ENCODE results near the gene RC3H1.
"Not testable (repeated sequence)": the region's sequence is repeated elsewhere in the genome, so short reads cannot be mapped to it uniquely, and the experiment has no call there.

RC3H1 gene

DNA sequence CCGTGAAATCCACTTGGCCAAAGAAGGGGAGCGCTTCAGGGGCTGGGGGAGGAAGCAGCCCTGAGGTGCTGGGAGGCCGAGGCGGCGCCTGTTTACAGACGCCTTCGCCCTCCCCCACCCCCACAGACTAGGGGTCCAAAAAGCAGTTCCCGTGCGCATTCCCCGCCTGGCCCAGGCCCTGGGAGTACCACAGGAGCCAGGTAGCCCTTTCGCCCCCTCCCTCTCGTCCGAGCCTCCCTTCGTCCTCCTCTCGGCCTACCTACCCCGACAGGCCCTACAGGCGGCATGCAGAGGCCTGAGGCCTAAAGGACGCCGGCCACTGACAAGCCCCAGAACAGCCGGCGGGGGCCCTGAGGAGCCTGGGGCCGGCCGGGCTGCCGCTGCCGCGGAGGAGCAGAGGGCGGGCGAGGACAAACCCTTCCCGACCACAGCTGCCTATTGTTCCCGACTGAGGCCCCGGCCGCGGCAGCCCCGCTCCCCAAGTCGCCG, 522 bp downstream of the RC3H1 start:
- no peak for DNase-seq (ENCODE audit: low read depth)

DNA sequence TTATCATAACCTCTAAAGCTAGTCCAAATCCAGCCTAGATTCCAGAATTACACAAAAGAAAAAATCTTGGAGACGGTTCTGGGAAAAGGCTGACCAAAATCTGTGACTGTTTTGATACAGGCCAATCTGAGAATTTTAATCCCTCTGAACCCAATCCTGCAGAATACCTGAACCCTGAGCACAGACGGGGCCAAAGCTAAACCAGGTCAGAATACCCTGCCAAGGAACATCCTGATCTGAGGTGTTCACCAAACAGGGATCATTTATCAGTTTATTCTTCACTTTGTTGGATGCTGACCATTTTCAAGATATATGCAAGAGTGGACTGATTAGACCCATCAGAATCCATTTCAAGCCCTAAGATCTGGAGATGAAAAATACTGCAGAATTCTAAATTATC, 3.6 kb downstream of the RC3H1 start:
- DNase-seq (ENCODE audit: low read depth), result no peak

DNA sequence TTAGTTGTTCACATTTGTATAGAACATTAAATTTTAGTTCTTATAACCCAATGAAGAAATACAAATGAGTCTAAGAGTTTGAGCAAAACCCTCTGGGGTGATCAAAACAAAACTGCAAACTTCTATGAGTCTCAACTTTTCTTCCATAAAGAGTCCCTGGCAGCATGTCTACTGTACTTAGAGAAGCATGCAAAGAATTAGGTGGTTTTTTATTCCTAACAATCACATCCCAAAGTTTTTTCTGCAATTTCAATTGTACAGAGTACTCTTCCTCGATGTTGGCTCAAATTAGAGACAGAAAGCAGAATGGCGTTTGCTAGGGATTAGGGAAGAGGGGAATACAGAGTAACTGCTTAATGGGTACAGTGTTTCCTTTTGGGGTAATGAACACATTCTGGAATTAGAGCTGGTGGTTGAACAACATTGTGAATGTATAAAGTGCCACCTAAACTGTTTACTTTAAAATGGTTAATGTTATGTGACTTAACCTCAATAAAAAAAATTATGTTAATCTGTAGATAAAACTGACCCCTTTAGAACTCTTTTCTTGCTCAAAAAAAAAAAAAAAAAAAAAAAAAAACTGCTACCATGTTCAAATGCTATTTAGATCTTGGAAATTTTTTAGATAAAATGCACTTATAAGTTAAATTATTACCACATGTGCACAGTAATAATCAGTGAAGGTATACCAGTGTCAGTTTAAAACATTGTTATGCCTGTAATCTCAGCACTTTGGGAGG, 4.8 kb downstream of the RC3H1 start:
- DNase-seq (ENCODE audit: low read depth), result no peak

DNA sequence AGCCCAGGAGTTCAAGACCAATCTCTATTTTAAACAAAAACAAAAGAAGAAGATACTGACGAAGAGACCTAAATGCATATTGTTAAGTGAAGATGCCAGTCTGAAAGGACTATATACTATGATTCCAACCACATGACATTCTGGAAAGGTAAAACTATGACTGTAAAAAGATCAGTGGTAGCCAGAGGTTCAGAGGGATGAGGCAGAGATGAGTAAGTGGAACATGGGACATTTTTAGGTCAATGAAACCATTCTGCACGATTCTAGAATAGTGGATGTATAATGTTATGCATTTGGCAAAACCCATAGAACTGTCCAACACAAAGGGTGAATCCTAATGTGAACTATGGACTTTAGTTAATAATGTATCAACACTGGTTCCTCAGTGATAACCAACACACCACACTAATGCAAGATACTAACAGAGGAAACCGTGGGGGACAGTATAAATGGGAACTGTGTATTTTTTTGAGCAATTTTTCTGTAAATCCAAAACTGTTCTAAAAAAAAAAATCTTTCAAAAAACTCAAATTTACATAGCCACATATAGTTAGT, 8.2 kb downstream of the RC3H1 start:
- DNase-seq (ENCODE audit: low read depth), result no peak

DNA sequence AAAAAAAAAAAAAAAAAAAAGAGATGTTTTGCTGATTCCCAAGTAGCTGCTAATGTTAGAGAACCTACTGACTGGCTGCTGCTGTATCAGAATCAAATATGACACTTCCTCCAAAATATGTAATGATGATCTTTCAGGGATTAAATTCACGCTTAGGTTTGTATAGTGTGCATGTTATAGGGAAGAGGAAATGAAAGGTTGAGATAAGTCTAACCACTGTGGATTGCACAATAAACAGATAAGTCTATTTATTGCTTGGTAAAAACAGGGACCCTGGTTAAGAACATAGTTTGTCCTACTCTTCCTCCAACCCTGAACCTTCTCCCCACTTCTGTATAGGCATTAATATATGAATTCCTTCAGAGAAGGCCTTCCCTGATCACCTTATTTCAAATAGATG, 13.2 kb downstream of the RC3H1 start:
- no peak for DNase-seq (ENCODE audit: low read depth)

DNA sequence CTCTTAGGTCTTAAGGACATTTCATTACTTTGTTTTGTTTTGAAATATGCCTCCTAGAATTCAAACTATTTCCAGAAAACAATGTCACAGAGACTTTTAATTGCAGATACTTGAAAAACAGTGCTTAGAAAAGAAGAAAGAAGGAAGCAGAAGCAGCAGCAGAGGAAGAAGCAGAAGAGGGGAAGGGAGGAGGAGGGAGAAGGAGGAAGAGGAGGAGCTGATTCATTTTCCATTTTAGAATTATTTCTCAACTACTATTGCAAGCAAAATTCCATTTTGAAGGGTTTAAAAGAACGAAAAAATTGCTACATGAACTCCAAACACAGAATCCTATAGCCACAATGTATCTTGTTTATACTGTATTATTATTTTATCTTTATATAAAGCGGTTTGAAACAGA, 13.9 kb downstream of the RC3H1 start:
- DNase-seq (ENCODE audit: low read depth), result no peak

DNA sequence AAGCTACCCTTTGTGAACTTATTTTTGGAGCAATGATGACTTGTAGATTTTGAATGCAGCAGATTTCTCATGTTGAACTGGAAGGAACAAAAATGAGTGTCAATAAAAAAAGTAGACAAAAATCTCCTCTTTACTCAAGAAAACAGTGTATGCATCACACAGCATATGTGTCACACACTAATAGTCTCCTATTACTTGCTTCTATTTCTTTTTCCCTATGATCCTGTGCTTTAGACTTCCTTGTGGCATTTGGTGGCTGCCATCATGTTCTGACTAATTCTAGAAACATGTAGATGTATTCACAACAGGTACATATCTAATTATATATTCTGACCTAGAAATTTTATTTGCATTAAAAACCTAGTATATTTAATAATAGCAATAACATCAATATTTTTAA, 14.3 kb downstream of the RC3H1 start:
- DNase-seq (ENCODE audit: low read depth), result no peak

DNA sequence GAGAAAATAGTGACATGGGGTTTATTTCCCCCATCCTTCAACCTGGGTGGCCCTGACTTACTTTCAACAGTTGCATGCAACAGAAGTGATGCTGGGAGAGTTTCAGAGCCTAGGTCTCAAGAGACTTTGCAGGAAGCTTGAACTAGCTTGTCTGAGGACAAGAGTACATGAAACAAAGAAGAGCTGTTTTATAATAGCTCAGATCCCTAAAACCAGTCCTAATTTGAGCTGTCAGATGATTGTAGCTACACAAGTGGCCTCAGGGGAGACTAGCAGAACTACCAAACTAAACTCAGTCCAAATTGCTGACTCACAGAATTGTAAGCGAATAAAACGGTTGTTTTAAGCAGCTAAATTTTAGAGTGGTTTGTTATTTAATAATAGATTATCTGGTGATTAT, 17.1 kb downstream of the RC3H1 start:
- DNase-seq (ENCODE audit: low read depth), result no peak

DNA sequence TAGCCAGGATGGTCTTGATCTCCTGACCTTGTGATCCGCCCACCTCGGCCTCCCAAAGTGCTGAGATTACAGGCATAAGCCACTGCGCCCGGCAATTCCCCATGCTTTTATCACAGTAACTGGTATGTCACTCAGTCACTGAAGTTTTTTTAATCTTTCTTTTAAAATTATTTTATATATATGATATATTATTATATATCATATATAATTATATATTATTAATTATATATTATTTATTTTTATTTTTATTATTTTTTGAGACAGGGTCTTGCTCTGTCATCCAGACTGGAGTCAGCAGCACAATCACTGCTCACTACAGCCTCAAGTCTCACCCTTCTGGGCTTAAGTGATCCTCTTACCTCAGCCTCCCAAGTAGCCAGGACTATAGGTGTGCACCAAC, 18.3 kb downstream of the RC3H1 start:
- DNase-seq (ENCODE audit: low read depth), result no peak

DNA sequence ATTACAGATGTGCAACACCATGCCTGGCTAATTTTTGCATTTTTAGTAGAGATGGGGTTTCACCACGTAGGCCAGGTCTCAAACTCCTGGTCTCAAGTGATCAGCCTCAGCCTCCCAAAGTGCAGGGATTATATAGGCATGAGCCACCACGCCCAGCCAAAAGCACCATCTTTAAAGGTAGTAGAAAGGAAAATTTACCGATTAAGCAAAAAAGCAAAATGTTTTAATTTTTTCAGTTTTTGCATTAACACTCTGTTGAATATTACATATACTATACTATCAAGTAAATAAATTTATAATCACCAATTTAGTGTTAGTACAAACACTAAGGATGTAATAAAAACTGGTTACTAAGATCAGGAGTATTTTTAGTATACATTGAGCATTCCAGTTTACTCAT, 20.6 kb downstream of the RC3H1 start:
- DNase-seq (ENCODE audit: low read depth), result no peak

DNA sequence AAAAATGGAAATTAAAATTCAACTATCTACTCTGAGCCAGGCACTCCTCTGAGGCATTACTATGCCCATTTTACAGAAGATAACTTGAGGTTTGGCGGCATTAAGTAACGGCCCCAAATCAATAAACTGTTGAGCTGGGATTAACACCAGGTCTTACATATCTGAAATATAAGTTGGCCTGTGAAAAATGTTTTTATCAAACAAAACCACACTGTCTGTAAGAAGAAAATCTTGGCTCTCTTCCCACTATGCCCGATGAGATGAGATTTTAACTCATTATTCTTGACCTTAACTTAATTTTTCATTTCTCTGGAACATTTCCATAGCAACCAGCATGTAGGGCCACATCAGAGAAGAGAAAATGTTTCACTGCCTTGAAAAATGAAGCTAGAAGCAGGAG, 21.8 kb downstream of the RC3H1 start:
- DNase-seq (ENCODE audit: low read depth), result no peak

DNA sequence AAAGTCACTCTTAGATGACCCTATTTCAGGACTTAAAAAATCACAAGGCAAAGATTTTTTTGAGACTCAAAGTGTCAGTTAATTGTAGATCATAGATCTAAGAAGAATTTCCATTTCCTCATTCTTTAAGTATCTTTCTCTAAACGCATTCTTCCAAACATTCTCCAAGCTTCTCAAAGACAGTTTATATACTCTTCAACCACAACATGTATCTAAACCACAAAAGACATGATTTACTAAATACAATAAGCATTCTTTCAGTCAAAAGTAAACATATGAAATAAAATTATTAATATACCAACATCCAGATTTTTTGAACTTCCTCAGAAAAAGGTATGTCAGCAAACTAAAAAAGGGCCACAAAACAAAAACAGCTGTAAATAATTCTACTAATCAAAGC, 24.4 kb downstream of the RC3H1 start:
- DNase-seq (ENCODE audit: low read depth), result no peak

DNA sequence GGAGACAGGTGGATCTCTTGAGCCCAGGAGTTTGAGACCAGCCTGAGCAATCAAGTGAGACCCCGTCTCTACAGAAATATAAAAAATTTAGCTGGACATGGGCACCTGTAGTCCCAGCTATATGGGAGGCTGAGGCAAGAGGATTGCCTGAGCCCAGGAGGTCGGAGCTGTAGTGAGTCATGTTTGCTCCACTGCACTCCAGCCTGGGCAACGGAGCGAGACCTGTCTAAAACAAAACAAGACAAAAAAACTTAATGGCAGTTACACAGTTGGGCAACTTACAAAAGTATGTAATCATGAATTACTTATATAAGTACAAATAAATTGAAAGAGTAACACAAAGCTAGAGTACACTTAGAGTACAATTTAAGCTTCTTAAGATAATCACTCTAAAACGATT, 25.2 kb downstream of the RC3H1 start:
- no peak for DNase-seq (ENCODE audit: low read depth)

DNA sequence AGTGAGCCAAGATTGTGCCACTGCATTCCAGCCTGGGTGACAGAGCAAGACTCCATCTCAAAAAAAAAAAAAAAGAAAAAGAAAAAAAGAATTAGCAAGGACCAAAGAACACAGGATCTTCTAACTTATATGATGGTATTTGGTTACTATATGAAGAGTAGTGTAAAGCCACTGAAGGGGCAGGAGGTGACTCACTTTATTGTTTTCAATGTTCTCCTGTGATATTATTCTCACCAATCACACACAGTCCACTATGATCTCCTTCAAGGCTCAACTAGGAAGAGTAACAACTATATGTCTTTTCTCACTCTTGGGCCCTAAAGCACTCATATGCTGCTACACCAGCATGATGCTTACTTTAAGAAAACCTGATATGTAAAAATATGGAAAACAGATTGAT, 26.7 kb downstream of the RC3H1 start:
- no peak for DNase-seq (ENCODE audit: low read depth)

DNA sequence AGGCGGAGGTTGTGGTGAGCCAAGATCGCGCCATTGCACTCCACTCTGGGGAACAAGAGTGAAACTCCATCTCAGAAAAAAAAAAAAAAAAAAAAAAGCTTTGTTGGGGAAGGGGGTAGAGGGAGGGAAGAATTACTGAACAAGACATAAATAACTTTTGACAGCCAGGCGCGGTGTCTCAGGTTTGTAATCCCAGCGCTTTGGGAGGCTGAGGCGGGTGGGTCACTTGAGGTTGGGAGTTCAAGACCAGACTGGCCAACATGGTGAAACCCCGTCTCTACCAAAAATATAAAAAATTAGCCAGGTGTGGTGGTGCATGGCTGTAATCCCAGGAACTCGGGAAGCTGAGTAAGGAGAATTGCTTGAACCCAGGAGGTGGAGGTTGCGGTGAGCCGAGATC, 28.2 kb downstream of the RC3H1 start:
- DNase-seq (ENCODE audit: low read depth), result not testable (repeated sequence)

DNA sequence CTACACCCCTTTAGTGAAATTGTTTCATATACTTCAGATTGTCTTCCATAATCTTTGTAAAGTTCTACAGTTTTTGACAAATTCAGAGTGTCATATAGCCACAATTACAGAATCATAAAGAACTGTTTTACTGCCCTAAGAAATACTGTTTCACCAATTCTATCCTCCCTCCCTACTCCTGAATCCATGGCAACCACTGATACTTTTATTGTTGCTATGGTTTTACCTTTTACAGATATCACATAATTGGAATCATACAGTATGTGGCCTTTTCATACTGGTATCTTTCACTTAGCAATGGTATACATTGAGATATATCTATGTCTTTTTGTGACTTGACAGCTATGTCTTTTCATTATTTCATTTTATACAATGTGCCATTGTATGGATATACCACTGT, 34.1 kb downstream of the RC3H1 start:
- no peak for DNase-seq (ENCODE audit: low read depth)

DNA sequence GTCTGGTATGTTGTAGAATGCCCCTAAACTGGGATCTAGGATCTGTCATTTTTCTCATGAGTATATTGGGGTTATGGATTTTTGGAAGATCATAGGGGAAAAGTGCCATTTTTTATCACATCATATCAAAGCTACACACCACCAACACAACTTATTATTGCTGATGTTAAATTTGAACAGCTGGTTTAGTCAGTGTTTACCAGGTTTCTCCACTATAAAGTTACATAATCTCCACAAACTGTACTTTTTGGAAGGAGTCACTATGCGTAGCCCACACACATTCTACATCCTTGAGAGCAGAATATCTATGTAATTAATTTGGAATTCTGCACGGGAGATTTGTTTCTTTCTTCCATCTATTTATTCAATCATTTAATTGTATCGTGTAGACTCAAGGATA, 35.2 kb downstream of the RC3H1 start:
- no peak for DNase-seq (ENCODE audit: low read depth)

DNA sequence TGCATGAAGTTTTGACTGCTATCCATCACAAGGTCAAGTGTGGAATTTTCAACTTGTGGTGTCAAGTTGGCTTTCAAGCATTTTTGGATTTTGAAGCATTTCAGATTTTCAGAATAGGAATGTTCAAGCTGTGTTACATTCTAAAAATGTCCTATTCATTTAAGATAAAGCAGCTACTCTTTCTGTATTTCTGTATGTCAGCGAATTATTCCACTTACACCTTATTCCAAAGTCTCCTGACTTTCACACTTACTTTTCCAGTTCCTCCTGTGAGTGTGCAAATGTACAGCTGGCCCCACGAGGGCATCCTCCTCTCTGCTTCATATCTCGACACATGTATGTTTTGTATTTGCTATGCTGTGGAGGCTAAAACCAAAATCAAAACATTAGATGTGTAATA, 51.9 kb downstream of the RC3H1 start:
- no peak for DNase-seq (ENCODE audit: low read depth)

DNA sequence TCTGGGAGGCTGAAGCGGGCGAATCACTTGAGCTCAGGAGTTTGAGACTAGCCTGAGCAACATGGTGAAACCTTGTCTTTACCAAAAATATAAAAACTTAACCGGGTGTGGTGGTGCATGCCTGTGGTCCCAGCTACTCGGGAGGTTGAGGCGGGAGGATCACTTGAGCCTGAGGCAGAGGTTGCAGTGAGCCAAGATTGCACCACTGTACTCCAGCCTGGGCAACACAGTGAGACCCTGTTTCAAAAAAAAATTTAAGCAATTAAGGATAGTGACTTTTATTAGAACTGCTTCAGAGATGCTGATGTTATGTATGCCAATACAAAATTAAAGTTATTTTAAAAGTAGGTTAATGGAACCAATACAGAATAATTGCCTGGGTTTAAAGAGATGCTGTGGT, 56.3 kb downstream of the RC3H1 start:
- not testable (repeated sequence) for DNase-seq (ENCODE audit: low read depth)

DNA sequence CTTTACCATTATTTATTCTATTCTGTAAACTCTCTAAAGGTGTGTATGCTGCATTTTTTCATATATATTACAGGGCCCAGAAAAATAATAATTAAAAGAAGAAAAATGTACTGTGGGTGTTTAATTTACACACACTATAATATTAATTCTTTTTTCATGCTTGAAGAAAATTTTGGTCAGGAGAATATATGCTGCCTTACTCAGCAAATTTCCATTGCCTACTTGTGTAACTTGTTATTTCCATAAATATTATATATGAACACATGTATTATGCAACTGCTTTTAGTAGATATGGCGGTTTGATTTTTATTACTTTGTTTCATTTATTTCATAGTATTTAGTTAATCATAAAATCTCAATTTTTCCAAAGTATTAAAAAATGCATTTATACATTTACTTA, 58.7 kb downstream of the RC3H1 start:
- DNase-seq (ENCODE audit: low read depth), result no peak

DNA sequence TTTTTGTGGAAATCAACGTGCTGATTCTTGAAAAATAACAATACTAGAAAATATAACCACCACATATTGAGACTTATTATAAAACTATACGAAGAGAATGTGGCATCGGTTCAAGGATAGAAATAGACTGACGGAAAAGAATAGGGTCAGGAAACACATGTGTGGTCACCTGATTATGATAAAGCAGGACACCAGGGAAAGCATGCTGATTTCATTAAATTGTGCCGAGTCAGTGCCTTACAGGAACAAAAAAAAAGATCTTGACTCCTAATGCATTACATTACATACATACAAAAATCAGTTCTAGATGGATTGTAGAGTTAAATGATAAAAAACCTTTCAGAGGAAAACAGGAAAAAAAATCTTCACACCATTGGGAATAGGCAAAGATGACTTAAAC, 61.5 kb downstream of the RC3H1 start:
- DNase-seq (ENCODE audit: low read depth), result no peak

DNA sequence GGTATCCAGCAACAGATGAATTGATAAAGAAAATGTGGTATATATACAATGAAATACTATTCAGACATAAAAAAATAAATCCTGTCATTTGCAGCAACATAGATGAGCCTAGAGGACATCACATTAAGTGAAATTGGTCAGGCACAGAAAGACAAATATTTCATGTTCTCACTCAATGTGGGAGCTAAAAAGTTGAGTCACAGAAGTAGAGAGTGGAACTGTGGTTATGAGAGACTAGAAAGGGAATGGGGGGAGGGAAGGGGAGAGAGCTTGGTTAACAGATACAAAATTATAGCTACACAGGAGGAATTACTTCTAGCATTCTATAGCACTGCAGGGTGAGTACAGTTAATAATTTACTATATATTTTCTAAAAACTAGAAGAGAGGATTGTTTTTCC, 68.0 kb downstream of the RC3H1 start:
- no peak for DNase-seq (ENCODE audit: low read depth)

DNA sequence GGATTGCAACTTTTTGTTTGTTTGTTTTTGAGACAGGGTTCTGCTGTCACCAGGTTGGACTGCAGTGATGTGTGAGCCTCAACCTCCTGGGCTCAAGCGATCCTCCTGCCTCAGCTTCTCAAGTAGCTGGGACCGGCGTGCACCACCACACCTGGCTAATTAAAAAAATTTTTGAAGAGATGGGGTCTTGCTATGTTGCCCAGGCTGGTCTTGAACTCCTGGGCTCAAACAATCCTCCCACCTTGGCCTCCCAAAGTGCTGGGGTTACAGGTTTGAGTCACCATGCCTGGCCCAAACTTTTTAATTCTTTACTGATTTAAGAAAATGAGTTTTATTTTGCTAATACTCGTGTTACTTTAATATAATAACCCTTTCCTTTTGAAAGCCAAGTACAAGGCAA, 73.6 kb downstream of the RC3H1 start:
- no peak for DNase-seq (ENCODE audit: low read depth)

DNA sequence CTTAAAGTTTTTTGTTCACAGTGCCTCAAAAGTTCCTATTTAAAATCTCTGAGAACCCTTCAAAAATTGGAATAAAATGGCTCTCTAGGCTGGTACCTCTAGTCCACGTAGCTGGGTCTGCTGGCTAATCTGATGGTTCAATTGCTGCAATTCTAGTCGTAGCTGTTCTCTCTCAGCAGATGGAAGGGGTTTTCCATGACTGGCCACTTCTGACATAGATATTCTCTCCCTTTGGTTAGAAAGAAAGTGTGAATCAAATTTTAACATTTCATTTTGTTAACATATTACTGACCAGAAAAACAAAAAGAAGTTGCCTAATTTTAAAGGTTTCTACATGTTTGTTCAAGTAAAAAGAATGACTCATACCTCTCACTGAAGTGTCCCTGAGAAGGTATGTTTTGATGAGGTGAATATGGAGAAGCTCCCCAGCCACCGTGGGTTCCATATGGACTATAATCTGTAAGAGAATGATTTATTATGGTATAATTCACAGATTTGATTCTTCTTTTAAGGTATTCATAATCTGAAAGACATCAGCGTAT, 75.7 kb downstream of the RC3H1 start:
- DNase-seq (ENCODE audit: low read depth), result no peak
